HG03439 (cell line): Measurements from ENCODE around the gene DDX39A.
"Not testable (repeated sequence)": the region's sequence is repeated elsewhere in the genome, so short reads cannot be mapped to it uniquely, and the experiment has no call there.

Experiments used
- ATAC-seq: cut with Tn5 transposase; IDR thresholded peaks from one replicate; pipeline ENCODE4 v1.9.1; 2021; ENCODE audit warnings: mild to moderate bottlenecking, moderate library complexity; ENCODE audit not compliant: unreplicated experiment

DDX39A gene

DNA sequence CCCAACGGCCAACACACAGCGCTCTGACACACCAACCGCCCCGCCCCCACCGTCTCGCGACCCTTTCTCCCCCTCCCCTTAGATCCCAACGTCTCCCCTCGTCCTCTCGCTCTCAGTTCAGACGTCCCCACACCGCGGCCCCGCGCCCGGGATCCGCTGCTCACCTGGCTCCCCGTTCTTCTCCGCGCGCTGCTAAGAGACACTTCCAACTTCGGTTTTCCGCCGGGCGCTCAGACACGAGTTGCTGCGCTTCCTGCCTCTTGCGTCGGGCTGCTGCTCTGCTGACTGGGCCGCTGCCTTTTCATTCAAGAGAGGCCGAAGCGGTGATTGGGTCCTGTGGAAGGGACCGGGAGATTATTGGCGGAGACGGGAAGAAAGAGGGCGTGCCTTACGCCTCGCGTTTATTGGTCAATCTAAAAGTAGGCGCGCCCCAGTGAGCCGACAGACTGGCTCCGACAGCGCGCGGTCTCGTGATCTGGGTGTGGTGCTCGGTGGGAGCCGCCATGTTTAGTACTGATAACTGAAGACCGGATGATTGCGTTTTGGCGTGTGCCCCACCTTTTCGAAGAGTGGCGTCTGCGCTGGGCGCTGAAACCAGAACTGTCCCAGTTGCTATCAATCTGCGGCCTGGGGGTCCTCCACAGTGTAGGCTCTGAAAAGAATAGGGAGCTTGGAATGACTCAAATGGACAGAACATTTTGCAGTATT, at the start of gene DDX39A:
DDX39A (minus strand) TSS at position 236 of the 708 bp plus-strand sequence. CDS start 6,121 bp downstream, outside the sequence.
- ATAC-seq, result peak; percentile 86

DNA sequence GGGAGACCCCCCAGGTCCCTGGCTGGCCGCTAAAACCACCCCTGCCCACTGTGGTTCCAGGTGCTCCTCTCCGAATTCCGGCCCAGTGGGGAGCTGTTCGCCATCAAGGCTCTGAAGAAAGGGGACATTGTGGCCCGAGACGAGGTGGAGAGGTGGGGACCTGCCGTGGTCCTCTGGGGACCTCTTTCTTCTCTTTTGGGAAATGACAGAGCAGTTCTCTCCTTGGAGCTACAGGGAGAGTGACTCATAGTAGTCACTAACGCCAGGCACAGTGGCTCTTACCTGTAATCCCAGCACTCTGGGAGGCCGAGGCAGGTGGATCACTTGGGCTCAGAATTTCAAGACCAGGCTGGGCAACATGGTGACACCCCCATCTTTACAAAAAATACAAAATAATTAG, 48.7 kb upstream of the DDX39A start:
- no peak for ATAC-seq

DNA sequence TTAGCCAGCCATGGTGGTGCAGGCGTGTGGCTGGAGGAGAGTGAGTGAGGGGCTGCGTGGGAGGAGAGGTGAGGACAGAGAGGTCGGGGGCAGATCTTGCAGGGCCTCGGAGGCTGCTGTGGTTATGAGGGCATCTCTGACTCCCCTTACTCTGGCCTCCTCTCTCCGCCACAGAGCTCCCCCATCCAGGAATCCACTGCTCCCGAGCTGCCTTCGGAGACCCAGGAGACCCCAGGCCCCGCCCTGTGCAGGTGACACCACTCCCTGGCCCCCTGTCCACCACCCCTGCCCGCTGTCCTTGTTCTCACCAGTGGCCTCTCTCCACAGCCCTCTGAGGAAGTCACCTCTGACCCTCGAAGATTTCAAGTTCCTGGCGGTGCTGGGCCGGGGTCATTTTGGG, 48.2 kb upstream of the DDX39A start:
- no peak for ATAC-seq

DNA sequence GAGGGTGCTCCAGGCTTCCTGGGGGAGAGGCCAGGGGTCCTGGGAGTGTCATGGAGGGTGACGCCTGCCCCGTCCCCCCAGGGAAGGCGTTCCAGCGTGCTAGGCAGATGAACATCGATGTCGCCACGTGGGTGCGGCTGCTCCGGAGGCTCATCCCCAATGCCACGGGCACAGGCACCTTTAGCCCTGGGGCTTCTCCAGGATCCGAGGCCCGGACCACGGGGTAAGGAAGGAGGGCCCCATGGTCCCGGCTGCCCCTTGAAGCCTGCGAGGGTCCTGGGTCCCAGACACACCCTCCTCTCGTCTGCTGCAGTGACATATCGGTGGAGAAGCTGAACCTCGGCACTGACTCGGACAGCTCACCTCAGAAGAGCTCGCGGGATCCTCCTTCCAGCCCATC, 44.6 kb upstream of the DDX39A start:
- no peak for ATAC-seq

DNA sequence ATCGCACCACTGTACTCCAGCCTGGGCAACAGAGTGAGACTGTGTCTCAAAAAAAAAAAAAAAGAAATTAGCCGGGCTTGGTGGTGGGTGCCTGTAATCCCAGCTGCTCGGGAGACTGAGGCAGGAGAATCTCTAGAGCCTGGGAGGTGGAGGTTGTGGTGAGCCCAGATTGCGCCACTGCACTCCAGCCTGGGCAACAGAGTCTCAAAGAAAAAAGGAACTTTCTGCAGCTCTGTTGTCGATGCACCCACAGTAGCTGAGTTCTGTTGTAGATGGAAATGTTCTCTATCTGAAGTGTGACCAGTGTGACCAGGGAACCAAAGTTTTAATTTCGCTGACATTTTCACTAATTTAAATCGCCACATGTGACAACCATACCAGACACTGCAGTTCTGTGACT, 43.3 kb upstream of the DDX39A start:
- ATAC-seq, result not testable (repeated sequence)

DNA sequence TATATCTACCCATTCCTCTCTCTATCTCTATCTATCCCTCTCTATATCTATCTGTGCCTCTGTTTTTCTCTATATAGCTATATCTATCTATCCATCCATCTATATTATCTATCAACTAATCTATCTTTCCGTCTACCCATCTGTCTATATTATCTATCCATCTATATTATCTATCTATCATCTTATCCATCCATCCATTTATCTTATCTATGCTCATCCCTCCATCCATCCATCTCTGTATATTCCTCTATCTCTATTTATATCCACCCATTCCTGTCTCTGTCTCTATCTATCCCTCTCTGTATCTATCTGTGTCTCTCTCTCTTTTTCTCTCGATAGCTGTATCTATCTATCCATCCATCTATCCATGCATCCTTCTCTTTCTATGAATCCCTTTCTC, 41.8 kb upstream of the DDX39A start:
- ATAC-seq, result no peak

DNA sequence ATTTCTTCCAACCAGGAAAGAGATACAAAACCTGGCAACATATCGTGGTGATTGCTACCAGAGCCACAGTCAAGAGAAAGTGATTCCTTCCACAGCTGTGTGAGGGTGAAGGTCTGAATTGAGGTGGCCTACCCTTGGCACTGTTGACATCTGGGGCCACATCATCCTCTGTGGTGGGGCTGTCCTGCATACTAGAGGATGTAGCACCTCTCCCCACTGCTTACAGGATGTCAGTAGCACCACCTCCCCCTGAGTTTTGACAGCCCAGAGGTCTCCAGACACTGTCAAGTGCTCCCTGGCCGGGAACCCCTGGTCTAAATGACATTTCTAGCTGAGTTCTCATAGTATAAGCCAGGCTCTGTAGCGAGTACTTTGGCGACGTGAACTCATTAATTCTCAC, 40.6 kb upstream of the DDX39A start:
- no peak for ATAC-seq

DNA sequence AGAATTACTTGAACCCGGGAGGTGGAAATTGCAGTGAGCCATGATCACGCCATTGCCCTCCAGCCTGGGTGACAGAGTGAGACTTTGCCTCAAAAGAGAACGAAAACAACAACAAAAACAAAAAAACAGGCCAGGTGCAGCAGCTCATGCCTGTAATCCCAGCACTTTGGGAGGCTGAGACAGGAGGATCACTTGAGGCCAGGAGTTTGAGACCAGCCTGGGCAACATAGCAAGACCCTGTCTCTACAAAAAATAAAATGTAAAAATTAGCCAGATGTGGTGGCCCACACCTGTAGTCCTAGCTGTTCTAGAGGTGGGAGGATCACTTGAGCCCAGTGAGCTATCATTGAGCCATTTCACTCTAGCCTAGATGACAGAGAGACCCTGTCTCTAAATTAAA, 33.2 kb upstream of the DDX39A start:
- ATAC-seq, result not testable (repeated sequence)

DNA sequence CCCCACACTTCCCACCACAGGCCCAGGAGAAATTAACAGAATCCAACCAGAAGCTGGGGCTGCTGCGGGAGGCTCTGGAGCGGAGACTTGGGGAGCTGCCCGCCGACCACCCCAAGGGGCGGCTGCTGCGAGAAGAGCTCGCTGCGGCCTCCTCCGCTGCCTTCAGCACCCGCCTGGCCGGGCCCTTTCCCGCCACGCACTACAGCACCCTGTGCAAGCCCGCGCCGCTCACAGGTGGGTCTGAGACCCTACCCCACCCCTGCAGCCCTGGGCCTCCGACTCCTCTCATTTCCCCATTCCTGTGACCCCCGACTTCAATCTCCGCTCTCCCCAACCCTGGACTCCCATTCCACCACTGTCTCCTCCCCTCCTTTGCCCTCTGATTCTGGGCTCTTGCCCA, 31.7 kb upstream of the DDX39A start:
- ATAC-seq, result no peak

DNA sequence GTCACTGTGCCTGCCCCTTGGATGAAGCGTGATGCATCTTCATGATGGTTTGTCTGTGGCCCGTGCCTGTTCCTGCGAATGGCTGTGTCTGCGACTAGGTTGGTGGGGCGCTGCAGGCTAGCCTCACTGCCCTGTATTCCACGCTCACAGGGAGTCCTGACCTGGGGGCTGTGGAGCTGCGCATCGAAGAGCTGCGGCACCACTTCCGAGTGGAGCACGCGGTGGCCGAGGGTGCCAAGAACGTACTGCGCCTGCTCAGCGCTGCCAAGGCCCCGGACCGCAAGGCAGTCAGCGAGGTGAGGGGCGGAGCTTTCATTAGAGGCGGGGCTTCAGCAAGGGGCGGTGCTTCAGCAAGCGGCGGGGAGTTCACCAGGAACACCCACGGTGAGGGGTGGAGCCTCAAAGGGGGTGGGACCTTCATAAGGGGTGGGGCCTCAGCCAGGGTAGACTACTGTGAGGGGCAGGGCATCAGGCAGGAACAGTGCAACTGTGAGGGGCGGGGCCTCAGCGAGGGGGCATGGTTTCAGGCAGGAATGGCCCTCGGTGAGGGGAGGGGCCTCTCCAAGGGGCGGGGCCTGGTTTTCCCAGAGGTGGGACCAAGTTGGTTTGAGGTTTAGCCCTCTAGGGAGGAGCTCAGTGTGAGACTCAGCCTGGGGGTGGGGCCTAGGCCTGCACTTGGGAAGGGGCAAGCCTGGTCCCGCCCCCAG, 31.2 kb upstream of the DDX39A start:
- ATAC-seq, result no peak

DNA sequence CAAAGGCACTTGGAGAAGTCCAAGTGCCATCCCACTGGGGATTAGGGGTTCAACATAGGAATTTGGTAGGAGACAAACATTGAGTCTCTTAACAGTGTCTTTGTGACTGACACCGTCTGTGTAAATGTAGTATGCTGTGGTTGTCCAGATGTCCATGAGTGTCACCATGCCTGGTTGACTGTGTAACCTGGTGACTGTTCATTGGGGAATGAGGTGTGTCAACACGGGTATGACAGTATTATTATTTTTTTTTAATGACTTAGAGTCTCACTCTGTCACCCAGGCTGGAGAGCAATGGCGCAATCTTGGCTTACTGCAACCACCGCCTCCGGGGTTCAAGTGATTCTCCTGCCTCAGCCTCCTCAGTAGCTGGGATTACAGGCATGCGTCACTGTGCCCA, 30.2 kb upstream of the DDX39A start:
- ATAC-seq, result no peak

DNA sequence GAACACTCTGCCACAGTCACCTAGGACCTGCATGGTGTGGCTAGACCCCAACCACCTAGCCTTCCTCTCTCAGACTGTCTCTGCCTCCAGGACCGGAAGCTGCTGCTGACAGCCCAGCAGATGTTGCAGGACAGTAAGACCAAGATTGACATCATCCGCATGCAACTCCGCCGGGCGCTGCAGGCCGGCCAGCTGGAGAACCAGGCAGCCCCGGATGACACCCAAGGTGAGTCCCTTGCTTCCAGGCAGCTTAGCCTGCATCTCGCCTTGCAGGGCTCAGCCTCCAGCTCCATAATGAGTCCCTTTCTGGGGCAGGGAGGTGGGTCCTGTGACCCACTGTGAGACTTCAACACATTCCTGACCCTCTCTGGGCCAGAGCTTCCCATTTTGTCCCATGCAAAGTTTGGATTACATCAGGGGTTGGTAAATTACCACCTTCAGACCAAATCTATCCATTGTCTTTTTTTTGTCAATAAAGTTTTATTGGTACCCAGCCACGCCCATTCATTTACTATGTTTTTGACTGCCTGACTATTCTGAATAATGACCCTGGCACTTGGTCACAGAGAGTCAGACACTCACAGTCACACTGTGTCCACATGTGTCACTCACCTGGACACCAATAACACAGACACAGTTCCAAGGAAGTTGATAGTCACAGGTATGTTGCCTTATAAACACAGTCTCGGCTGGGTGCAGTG, 27.3 kb upstream of the DDX39A start:
- no peak for ATAC-seq

DNA sequence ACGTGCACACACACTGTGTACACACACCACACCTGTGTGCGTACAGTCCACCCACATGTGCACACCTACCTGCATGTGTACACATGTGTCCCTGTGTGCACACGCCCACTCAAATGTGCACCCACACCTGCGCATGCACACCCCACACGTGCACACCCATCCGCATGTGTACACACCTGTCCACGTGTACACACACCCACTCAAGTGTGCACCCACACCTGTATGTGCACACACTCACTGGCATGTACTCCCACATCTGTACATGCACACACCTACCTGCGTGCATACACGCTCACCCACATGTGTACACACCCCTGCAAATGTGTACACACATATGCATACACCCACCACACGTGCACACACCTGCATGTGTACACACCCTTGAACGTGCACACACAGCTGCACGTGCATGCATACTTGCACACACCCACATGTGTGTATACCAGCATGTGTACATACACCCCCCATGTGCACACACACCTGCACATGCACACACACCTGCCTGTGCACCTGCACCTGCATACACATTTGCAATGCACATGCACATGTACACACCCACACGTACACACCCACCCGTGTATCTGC, 24.6 kb upstream of the DDX39A start:
- no peak for ATAC-seq

DNA sequence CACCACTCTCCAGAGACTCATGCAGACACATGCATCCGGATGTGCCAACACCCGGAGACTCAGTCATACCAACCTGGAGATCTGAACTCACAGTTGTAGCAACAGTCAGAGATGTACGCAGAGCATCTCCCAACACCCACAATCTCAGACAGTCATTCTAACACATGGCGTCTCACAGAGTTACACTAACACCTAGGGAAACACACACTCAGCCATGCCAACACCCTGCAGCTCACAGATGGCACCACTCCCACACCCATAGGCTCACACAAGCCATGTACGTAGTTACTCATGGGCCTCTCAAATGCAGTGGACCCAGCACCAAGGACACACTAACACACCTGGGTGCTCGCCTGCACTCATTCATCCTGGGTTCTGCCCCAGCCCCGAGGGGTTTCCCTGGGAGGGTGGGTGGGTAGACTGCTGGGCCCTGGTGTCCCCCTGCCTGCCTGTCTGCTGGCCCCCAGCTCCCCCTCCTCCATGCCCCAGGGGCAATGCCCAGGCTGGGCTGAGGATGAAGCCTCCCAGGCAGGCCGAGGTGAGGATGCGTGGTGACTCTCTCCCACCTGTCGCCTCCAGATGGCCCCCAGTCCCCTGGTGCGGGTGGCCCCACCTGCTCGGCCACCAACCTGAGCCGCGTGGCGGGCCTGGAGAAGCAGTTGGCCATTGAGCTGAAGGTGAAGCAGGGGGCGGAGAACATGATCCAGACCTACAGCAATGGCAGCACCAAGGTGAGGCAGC, 23.9 kb upstream of the DDX39A start:
- ATAC-seq, result no peak

DNA sequence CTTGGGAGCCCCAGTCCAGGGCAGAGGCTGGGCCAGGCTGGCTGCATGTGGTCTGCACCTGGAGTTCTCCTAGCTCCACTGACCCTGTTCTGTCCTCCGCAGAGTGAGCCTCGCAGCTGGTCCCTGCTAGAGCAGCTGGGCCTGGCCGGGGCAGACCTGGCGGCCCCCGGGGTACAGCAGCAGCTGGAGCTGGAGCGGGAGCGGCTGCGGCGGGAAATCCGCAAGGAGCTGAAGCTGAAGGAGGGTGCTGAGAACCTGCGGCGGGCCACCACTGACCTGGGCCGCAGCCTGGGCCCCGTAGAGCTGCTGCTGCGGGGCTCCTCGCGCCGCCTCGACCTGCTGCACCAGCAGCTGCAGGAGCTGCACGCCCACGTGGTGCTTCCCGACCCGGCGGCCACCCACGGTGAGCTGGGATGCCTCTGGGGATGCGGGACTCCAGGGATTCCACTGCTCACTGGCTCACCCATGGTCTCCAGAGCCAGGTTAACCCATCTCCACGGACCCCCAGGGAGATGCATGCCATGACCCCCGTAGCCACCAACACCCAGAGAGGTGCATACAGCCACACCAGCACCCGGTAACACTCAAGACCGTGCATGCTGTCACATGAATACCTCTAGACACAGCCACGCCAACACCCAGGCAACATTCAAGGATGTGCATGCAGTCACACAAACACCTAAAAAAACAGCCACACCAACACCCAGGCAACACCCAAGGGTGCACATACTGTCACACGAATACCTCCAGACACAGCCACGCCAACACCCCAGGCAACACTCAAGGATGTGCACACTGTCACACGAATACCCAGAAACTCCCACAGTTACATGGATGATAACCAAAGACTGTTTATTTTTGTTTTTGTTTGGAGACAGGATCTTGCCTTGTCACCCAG, 22.1 kb upstream of the DDX39A start:
- no peak for ATAC-seq

DNA sequence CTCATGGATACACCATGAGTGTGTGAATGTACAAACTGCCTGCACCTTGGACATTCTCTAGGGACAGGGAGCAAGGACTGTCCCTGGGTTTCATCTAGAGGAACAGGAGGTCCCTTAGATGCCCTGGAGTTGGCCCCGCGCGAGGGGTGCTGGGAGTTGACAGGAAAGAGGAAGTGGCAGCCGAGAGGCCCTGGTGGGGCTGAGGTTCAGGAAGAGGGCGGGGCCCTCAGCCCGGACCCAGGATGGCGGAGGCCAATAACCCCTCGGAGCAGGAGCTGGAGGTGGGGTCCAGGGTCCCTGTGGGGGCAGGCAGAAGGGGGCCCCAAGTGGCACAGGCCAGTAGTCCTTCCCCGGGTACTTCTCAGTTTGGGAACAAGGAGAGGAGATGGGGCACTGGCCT, 20.9 kb upstream of the DDX39A start:
- ATAC-seq, result peak; percentile 78

DNA sequence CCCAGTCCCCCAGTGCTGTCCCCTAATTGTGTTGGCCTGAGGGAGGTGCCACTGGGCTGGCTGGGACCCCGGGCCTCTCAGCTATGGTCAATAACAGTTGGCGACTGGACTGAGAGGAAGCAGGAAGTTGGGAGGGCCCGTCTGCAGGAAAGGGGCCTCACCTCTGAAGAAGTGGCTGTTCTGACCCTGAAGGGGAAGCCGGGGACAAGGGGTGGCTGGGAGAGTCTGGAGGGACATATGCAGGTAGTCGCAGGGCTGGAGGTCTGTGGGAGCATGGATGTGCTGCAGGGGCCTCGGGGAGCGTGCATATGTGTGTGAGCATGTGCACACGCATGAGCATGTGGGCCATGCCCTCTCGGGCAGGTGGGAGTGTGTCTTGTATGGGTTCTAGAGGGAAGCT, 19.9 kb upstream of the DDX39A start:
- ATAC-seq, result no peak

DNA sequence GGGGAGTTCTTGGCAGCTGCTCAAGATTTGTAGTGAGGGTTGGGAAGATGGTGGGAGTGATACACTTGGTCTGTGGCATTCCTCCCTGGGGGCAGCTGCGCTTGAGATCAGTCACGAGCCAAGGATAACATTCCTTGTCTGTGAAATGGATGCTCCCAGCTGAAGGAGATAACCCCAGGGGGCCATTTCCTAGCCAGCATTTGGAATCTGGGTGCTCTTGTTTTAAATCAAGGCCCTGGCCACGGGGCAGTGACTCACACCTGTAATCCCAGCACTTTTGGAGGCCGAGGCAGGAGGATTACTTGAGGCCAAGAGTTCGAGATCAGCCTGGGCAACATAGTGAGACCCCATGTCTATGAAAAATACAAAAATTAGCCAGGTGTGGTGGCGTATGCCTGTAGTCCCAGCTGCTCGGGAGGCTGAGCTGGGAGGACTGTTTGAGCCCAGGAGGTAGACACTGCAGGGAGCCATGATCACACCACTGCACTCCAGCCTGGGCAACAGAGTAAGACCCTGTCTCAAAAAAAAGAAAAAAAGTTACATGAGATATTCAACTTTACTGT, 18.5 kb upstream of the DDX39A start:
- no peak for ATAC-seq

DNA sequence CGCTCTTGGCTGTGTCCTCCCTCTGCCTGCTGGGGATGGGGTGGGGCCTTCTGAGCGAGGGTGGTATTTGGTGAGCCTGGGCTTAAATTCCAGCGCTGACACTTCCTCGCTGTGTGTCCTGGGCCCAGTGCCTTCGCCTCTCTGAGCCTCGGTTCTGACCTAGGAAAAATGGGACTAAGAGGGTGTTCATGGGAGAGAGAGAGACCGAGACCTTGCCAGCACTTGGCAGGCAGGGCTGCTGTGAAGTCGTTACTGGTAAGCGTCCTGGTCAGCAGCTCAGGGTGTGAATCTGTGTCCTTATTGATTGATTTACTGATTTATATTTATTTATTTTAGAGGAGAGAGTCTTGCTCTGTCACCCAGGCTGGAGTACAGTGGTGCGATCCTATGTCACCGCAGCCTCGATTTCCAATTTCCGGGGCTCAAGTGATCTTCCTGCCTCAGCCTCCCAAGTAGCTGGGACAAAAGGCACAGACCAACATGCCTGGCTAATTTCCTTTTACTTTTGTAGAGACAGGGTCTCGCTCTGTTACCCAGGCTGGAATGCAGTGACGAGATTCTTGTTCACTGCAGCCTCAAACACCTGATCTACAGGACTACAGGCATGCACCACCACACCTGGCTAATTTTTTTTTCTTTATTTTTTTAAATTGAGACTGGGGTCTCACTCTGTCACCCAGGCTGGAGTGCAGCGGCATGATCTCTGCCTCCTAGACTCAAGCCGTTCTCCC, 16.3 kb upstream of the DDX39A start:
- ATAC-seq, result no peak
